CD14-positive monocyte (primary cell): ENCODE data around the gene SGSH. TPM values are rescaled to one million over a fixed set of nuclear protein-coding genes. Genes with fewer than 3 reads are reported as not detected.

Experiments used
- DNase-seq, 3 donors: peaks; one replicate each; pipeline ENCODE4 v3.0.0-alpha.2; 2011 to 2022
- H2AFZ ChIP-seq: 2 replicates; pipeline ENCODE4 v1.6.0; 2012; ENCODE audit warnings: mild to moderate bottlenecking, low read depth, low read length, inconsistent platforms; ENCODE audit not compliant: insufficient read depth, poor library complexity, severe bottlenecking
- H3K27ac ChIP-seq, 2 donors: 1 replicate in 1 of 2; 2 replicates in 1 of 2; pipeline ENCODE4 v1.5.1; 2012 to 2013; ENCODE audit warnings: low read length in 2 of 2, control low read depth in 1 of 2, inconsistent platforms in 1 of 2, low read depth in 1 of 2, mild to moderate bottlenecking in 1 of 2
- H3K27me3 ChIP-seq, 2 donors: one replicate each; pipeline versions ENCODE4 v1.6.0 to v1.6.1; 2011 to 2013; ENCODE audit warnings: low read length in 2 of 2; ENCODE audit not compliant: control insufficient read depth in 2 of 2, insufficient read depth in 2 of 2
- H3K36me3 ChIP-seq, 2 donors: replicated peaks in 1 of 2; 1 replicate in 1 of 2; 2 replicates in 1 of 2; pipeline versions ENCODE4 v1.5.1 to v1.6.1; 2012 to 2013; ENCODE audit warnings: low read length in 2 of 2, control low read depth in 1 of 2, inconsistent platforms in 1 of 2, mild to moderate bottlenecking in 1 of 2; ENCODE audit not compliant: insufficient read depth in 2 of 2, control insufficient read depth in 1 of 2
- H3K4me1 ChIP-seq, 2 donors: 1 replicate in 1 of 2; 2 replicates in 1 of 2; pipeline versions ENCODE4 v1.5.1 to v1.6.1; 2012 to 2013; ENCODE audit warnings: low read length in 2 of 2, control low read depth in 1 of 2, inconsistent platforms in 1 of 2, mild to moderate bottlenecking in 1 of 2, moderate library complexity in 1 of 2; ENCODE audit not compliant: insufficient read depth in 2 of 2, control insufficient read depth in 1 of 2
- H3K4me2 ChIP-seq: replicated peaks from 2 replicates; pipeline ENCODE3; 2012; ENCODE audit warnings: low read length, moderate library complexity, mild to moderate bottlenecking; ENCODE audit not compliant: poor library complexity, severe bottlenecking; ENCODE audit errors: extremely low read depth
- H3K4me3 ChIP-seq, 3 experiments: fragments of 200-600 bp in 1 of 3; sonication (generic) in 1 of 3; replicated peaks in 1 of 3; 1 replicate in 2 of 3; 2 replicates in 1 of 3; pipeline ENCODE4 v1.5.1; 2011 to 2013; ENCODE audit warnings: low read length in 3 of 3, mild to moderate bottlenecking in 3 of 3, control low read depth in 2 of 3, low read depth in 2 of 3, inconsistent platforms in 1 of 3, moderate library complexity in 1 of 3
- H3K79me2 ChIP-seq: 2 replicates; pipeline ENCODE4 v1.6.0; 2012; ENCODE audit warnings: mild to moderate bottlenecking, control low read depth, inconsistent platforms, low read length, moderate library complexity; ENCODE audit not compliant: insufficient read depth
- H3K9ac ChIP-seq: 2 replicates; pipeline ENCODE4 v1.6.0; 2017; ENCODE audit warnings: low read length, mild to moderate bottlenecking; ENCODE audit not compliant: insufficient read depth, poor library complexity, severe bottlenecking
- H3K9me3 ChIP-seq, 2 donors: replicated peaks in 1 of 2; 1 replicate in 1 of 2; 2 replicates in 1 of 2; pipeline versions ENCODE4 v1.5.1 to v1.6.1; 2012 to 2013; ENCODE audit warnings: low read length in 2 of 2, control low read depth in 1 of 2; ENCODE audit not compliant: control insufficient read depth in 1 of 2, insufficient read depth in 1 of 2
- H4K20me1 ChIP-seq: 2 replicates; pipeline ENCODE4 v1.6.0; 2012; ENCODE audit warnings: mild to moderate bottlenecking, low read length, control low read depth, moderate library complexity; ENCODE audit not compliant: insufficient read depth
- H3K27ac Mint-ChIP-seq, 7 donors: one replicate each; pipeline ENCODE4 v1.8.0; 2020; ENCODE audit warnings: mild to moderate bottlenecking in 7 of 7, mixed read lengths in 7 of 7, moderate library complexity in 6 of 7, inconsistent platforms in 2 of 7
- H3K27me3 Mint-ChIP-seq, 3 donors: one replicate each; pipeline ENCODE4 v1.8.0; 2021 to 2022; ENCODE audit warnings: low read depth in 3 of 3, mild to moderate bottlenecking in 3 of 3, mixed read lengths in 3 of 3, moderate library complexity in 3 of 3, inconsistent platforms in 1 of 3
- H3K36me3 Mint-ChIP-seq, 2 donors: one replicate each; pipeline ENCODE4 v1.8.0; 2020; ENCODE audit warnings: mixed read lengths in 2 of 2, inconsistent platforms in 1 of 2, mild to moderate bottlenecking in 1 of 2
- H3K4me1 Mint-ChIP-seq: one replicate; pipeline ENCODE4 v1.8.0; 2020; ENCODE audit warnings: mild to moderate bottlenecking, mixed read lengths
- H3K4me3 Mint-ChIP-seq, 2 donors: one replicate each; pipeline ENCODE4 v1.8.0; 2020; ENCODE audit warnings: mild to moderate bottlenecking in 2 of 2, mixed read lengths in 2 of 2, moderate library complexity in 1 of 2
- H3K9me3 Mint-ChIP-seq, 7 donors: one replicate each; pipeline ENCODE4 v1.8.0; 2020 to 2022; ENCODE audit warnings: mixed read lengths in 7 of 7, mild to moderate bottlenecking in 6 of 7, moderate library complexity in 6 of 7, inconsistent platforms in 2 of 7
- CTCF ChIP-seq: fragments of 200-600 bp; IDR thresholded peaks from one replicate; pipeline ENCODE4 v1.8.0; 2022; ENCODE audit warnings: antibody characterized with exemption, mild to moderate bottlenecking
- WGBS: methylation state at CpG from one replicate; pipeline ENCODE4 v1.1.5; 2013; ENCODE audit warnings: missing lambda C conversion rate; ENCODE audit not compliant: insufficient coverage; 5-methylcytosine and 5-hydroxymethylcytosine counted together
- intact Hi-C, 2 donors: fragments of 100-400 bp; cut with micrococcal nuclease; formaldehyde crosslinking; loops; one replicate each; pipeline versions ENCODE4 v1.15.0 to v1.15.1; 2023
- polyA plus RNA-seq, 3 donors: library from polyadenylated mRNA; depleted of rRNA in 1 of 3; unstranded in 2 of 3; stranded (reverse) in 1 of 3; fragments of 300-500 nt in 2 of 3; fragments of >200 nt in 1 of 3; fragmentation: Illumina TruSeq in 2 of 3; gene quantifications; 1 replicate in 2 of 3; 2 replicates in 1 of 3; pipeline ENCODE4 v1.2.3, GENCODE V29; 2012 to 2021

SGSH gene
- polyA plus RNA-seq, 3 donors, result 21.1 to 193 (median 31.3) TPM

- Mint-ChIP-seq H3K9me3 (peaks cover 0 to 1% (median 0%) of the 10 kb centered on the region in 7 donors), H3K4me1 (peaks cover 57% of the 10 kb centered on the region), H3K27me3 (peaks cover 8 to 23% (median 9%) of the 10 kb centered on the region in 3 donors), H3K36me3 (peaks cover 4 to 8% of the 10 kb centered on the region in 2 donors), H3K4me3 (peak within 1 kb of the TSS; percentile 92 to 97), H3K27ac (peak within 1 kb of the TSS; percentile 94 to 98 (median 96))
- H3K79me2 ChIP-seq, result peaks cover 49% of the 10 kb centered on the region
- H3K9ac ChIP-seq, result peak within 1 kb of the TSS; percentile 93
- WGBS, result under 1% methylated on average over 42 of the region's 54 CpGs
- no peak for TF ChIP-seq CTCF
- H3K27ac ChIP-seq, result peak within 1 kb of the TSS; percentile 87 to 94
- peak within 1 kb of the TSS; percentile 100 for H3K4me2 ChIP-seq
- H3K36me3 ChIP-seq, result peaks cover 0 to 6% of the 10 kb centered on the region in 2 donors
- peak; percentile 34 to 62 (median 42) for DNase-seq
- intact Hi-C loops, result loop anchor here (5.0 kb wide), 5 partner anchors 38 to 168 kb away; partner anchors contain the start of genes EIF4A3 (in 2 of the 2), SGSH (in 2 of the 2), SLC26A11 (in 2 of the 2) and GAA (in 1 of the 2)
- peaks cover 34% of the 10 kb centered on the region for H4K20me1 ChIP-seq
- peak within 1 kb of the TSS; percentile 78 for H2AFZ ChIP-seq
- no peaks in the 10 kb centered on the region for H3K27me3 ChIP-seq
- peaks cover 42 to 56% of the 10 kb centered on the region in 2 donors for H3K4me1 ChIP-seq
- no peaks in the 10 kb centered on the region for H3K9me3 ChIP-seq
- H3K4me3 ChIP-seq, result peak within 1 kb of the TSS; percentile 80 to 99 (median 96)
Observed at GRCh38 chr17:80260791-80261158, 40.6 kb upstream of the SGSH start, which contains the start of gene RNF213. Gene RNF213, plus strand, starts transcription at chr17:80260852. Its CDS starts 2,830 bp downstream, at chr17:80263682.

- H3K4me1 ChIP-seq, result peaks cover 45 to 54% of the 10 kb centered on the region in 2 donors
- H3K79me2 ChIP-seq, result peaks cover 42% of the 10 kb centered on the region
- peaks cover 8 to 25% (median 9%) of the 10 kb centered on the region in 3 donors for H3K27me3 Mint-ChIP-seq
- peaks cover 56% of the 10 kb centered on the region for H3K4me1 Mint-ChIP-seq
- H3K9me3 ChIP-seq, result no peaks in the 10 kb centered on the region
- peak overlapping the region; percentile 90 for H3K4me2 ChIP-seq
- intact Hi-C loops, result loop anchor here (5.0 kb wide), 5 partner anchors 38 to 168 kb away; partner anchors contain the start of genes EIF4A3 (in 2 of the 2), SGSH (in 2 of the 2), SLC26A11 (in 2 of the 2) and GAA (in 1 of the 2)
- peak overlapping the region; percentile 88 to 92 for H3K4me3 Mint-ChIP-seq
- H3K27me3 ChIP-seq, result no peaks in the 10 kb centered on the region
- peaks cover 0 to 3% of the 10 kb centered on the region in 2 donors for H3K36me3 Mint-ChIP-seq
- H3K4me3 ChIP-seq, result peak overlapping the region; percentile 48 to 75 (median 58)
- DNase-seq, result peak; percentile 61 to 74 (median 67)
- peak overlapping the region; percentile 78 for H2AFZ ChIP-seq
- H3K27ac ChIP-seq, result peak overlapping the region; percentile 83 to 89
- TF ChIP-seq CTCF, result no peak
- peaks cover 28% of the 10 kb centered on the region for H4K20me1 ChIP-seq
- H3K27ac Mint-ChIP-seq, result peak overlapping the region; percentile 93 to 98 (median 96)
- no peaks in the 10 kb centered on the region for H3K36me3 ChIP-seq
- peak overlapping the region; percentile 88 for H3K9ac ChIP-seq
- 5% methylated on average over 43 of the region's 63 CpGs for WGBS
- no peaks in the 10 kb centered on the region for H3K9me3 Mint-ChIP-seq
Observed at GRCh38 chr17:80260069-80260535, 40.0 kb upstream of the SGSH start.
